ENCODE measurements around the gene RRP8. TPM values are rescaled to one million over a fixed set of nuclear protein-coding genes. Genes with fewer than 3 reads are reported as not detected.

The RRP8 gene
- total RNA-seq, 1 experiment from 2014 or later: 17.8 TPM

DNA sequence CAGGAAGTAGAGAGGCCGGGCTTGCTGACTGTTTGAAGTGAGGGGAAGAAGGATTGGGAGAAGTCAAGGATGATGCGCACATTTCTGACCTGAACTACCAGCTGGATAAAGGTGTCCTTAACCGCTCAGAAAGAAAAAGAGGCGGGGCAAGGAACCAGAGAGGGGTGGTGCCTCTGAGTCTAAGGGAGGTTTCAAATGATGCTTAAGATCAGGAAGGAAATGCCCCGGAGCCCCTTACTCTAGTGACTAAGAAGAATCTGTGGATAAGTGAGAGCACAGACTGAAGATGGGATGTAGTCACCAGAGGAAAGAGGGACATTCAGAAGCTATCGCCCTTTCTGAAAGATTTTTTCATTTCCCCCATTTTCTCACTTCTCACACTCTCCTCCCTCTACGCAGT lies 39.5 kb upstream of the RRP8 start:
- CTCF ChIA-PET: no interaction called here

DNA sequence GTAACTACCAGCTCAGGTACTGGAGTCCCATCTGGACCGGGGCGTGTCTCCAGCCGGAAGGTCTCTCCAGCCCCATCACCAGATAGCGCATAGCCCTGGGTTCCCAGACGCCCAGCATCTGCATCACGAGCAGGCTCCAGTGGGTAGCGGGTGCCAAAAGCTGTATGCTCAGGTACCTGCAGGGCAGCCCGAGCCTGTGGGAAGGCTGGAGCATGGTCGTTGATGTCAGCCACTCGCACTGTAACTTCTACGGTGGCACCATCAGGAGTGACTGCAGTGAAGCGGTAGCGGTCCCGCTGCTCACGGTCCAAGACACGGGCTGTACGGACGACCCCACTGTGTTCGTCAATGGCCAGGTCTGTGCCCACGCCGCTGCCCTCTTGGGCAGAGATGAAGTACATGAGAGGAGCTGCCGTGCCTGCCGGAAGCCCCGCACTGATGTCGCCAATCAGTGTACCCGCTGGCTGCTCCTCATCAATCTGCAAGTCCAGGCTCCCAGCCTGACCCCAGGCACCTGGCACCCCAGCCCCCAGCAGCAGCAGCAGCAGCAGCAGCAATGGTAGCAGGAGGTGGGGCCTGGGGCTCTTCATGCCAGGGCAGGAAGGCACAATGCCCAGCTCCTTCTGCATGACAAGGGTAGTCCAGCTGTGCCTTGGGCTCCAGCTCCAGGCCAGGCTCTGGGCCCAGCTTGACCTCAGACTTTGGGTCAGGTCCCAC lies 37.7 kb upstream of the RRP8 start:
- Histone ChIP-seq H3K9ac (ENCODE audit: low read length) (no peak overlapping the region), H3K4me3 (replicated peaks in 1 of 2; ENCODE audit: low read depth in 1 of 2, low read length in 2 of 2) (no peak overlapping the region), H3K27ac (ENCODE audit: low read depth, low read length) (no peak overlapping the region), H2AFZ (ENCODE audit: low read depth, low read length, poor library complexity, severe bottlenecking) (no peak overlapping the region), H4K20me1 (ENCODE audit: insufficient read depth) (no peaks in the 10 kb centered on the region), H3K27me3 (ENCODE audit: insufficient read depth, low read length) (no peaks in the 10 kb centered on the region; the same call in 1 of the 2 replicates), H3K79me2 (ENCODE audit: insufficient read depth, low read length) (no peaks in the 10 kb centered on the region), H3K36me3 (ENCODE audit: control insufficient read depth in 1 of 2, insufficient read depth in 2 of 2, low read length in 2 of 2) (no peaks in the 10 kb centered on the region), H3K9me3 (ENCODE audit: control insufficient read depth in 1 of 2, insufficient read depth in 1 of 2, low read depth in 1 of 2, low read length in 2 of 2) (no peaks in the 10 kb centered on the region), H3K4me1 (ENCODE audit: control insufficient read depth in 1 of 2, insufficient read depth in 2 of 2, low read length in 2 of 2) (peaks cover 0 to 4% of the 10 kb centered on the region in 2 experiments; a peak in 2 of 4 replicates), H3K4me2 (ENCODE audit: low read length) (no peak overlapping the region), H3K9me2 (ENCODE audit: insufficient read depth) (no peaks in the 10 kb centered on the region)
- ChIA-PET RAD21 (ENCODE audit: low non-redundant PET in 1 of 2, low total read pairs in 2 of 2, uncharacterized antibody in 2 of 2, unreplicated experiment in 2 of 2) (no interaction called here), POLR2A (no interaction called here), CTCF (no interaction called here)
- intact Hi-C loops (cut with micrococcal nuclease): no loop called here
- no TSS peak for BruUV-seq (replicated peaks)
- no peak for ATAC-seq
- TF ChIP-seq ZFX (IDR thresholded peaks at IDR 0.05) (no peak), SIN3A (IDR thresholded peaks at IDR 0.05; ENCODE audit: low read depth) (no peak), CEBPB (IDR thresholded peaks at IDR 0.05; ENCODE audit: low read depth) (no peak), POLR2AphosphoS5 (IDR thresholded peaks at IDR 0.05; ENCODE audit: low read depth, low read length) (no peak), EGR1 (IDR thresholded peaks at IDR 0.05; ENCODE audit: low read depth) (no peak)
- TF ChIP-seq, protein P1, sequence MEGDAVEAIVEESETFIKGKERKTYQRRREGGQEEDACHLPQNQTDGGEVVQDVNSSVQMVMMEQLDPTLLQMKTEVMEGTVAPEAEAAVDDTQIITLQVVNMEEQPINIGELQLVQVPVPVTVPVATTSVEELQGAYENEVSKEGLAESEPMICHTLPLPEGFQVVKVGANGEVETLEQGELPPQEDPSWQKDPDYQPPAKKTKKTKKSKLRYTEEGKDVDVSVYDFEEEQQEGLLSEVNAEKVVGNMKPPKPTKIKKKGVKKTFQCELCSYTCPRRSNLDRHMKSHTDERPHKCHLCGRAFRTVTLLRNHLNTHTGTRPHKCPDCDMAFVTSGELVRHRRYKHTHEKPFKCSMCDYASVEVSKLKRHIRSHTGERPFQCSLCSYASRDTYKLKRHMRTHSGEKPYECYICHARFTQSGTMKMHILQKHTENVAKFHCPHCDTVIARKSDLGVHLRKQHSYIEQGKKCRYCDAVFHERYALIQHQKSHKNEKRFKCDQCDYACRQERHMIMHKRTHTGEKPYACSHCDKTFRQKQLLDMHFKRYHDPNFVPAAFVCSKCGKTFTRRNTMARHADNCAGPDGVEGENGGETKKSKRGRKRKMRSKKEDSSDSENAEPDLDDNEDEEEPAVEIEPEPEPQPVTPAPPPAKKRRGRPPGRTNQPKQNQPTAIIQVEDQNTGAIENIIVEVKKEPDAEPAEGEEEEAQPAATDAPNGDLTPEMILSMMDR (IDR thresholded peaks at IDR 0.05 in 2 of 3, conservative IDR thresholded peaks at IDR 0.05 in 1 of 3; ENCODE audit: borderline replicate concordance in 1 of 3, insufficient read depth in 1 of 3, low read depth in 2 of 3, low read length in 2 of 3): no peak
- TF ChIP-seq, protein P2, sequence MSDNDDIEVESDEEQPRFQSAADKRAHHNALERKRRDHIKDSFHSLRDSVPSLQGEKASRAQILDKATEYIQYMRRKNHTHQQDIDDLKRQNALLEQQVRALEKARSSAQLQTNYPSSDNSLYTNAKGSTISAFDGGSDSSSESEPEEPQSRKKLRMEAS (IDR thresholded peaks at IDR 0.05): no peak
- DNase-seq (ENCODE audit: low read depth, low spot score): no peak

More for the DNA sequence above, 39.5 kb upstream of the RRP8 start:
- Histone ChIP-seq H3K4me1 (ENCODE audit: control insufficient read depth in 1 of 2, insufficient read depth in 2 of 2, low read length in 2 of 2) (peaks cover 0 to 1% of the 10 kb centered on the region in 2 experiments; a peak in 2 of 4 replicates), H3K9me3 (ENCODE audit: control insufficient read depth in 1 of 2, insufficient read depth in 1 of 2, low read depth in 1 of 2, low read length in 2 of 2) (no peaks in the 10 kb centered on the region), H4K20me1 (ENCODE audit: insufficient read depth) (no peaks in the 10 kb centered on the region), H3K36me3 (ENCODE audit: control insufficient read depth in 1 of 2, insufficient read depth in 2 of 2, low read length in 2 of 2) (no peaks in the 10 kb centered on the region), H3K4me3 (replicated peaks in 1 of 2; ENCODE audit: low read depth in 1 of 2, low read length in 2 of 2) (no peak overlapping the region), H3K27me3 (ENCODE audit: insufficient read depth, low read length) (no peaks in the 10 kb centered on the region; the same call in 1 of the 2 replicates), H2AFZ (ENCODE audit: low read depth, low read length, poor library complexity, severe bottlenecking) (no peak overlapping the region), H3K9me2 (ENCODE audit: insufficient read depth) (no peaks in the 10 kb centered on the region), H3K4me2 (ENCODE audit: low read length) (no peak overlapping the region), H3K79me2 (ENCODE audit: insufficient read depth, low read length) (no peaks in the 10 kb centered on the region), H3K27ac (ENCODE audit: low read depth, low read length) (no peak overlapping the region), H3K9ac (ENCODE audit: low read length) (no peak overlapping the region)
- ATAC-seq (no peak), DNase-seq (ENCODE audit: low read depth, low spot score) (no peak)
- TF ChIP-seq SIN3A (IDR thresholded peaks at IDR 0.05; ENCODE audit: low read depth) (no peak), ELF1 (IDR thresholded peaks at IDR 0.05; ENCODE audit: borderline replicate concordance, low read depth) (no peak), CBX3 (IDR thresholded peaks at IDR 0.05; ENCODE audit: low read depth) (no peak), EGR1 (IDR thresholded peaks at IDR 0.05; ENCODE audit: low read depth) (no peak), ZNF274 (IDR thresholded peaks at IDR 0.05; ENCODE audit: low read depth, low read length) (no peak), SP1 (IDR thresholded peaks at IDR 0.05; ENCODE audit: low read depth) (no peak), RAD21 (IDR thresholded peaks at IDR 0.05; ENCODE audit: low read depth) (no peak), JUND (IDR thresholded peaks at IDR 0.05) (no peak), FOSL1 (IDR thresholded peaks at IDR 0.05; ENCODE audit: low read depth) (no peak)
- TF ChIP-seq, protein P3, sequence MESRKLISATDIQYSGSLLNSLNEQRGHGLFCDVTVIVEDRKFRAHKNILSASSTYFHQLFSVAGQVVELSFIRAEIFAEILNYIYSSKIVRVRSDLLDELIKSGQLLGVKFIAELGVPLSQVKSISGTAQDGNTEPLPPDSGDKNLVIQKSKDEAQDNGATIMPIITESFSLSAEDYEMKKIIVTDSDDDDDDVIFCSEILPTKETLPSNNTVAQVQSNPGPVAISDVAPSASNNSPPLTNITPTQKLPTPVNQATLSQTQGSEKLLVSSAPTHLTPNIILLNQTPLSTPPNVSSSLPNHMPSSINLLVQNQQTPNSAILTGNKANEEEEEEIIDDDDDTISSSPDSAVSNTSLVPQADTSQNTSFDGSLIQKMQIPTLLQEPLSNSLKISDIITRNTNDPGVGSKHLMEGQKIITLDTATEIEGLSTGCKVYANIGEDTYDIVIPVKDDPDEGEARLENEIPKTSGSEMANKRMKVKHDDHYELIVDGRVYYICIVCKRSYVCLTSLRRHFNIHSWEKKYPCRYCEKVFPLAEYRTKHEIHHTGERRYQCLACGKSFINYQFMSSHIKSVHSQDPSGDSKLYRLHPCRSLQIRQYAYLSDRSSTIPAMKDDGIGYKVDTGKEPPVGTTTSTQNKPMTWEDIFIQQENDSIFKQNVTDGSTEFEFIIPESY (IDR thresholded peaks at IDR 0.05; ENCODE audit: extremely low read depth, insufficient replicate concordance, low read length): no peak
- no TSS peak for BruUV-seq (replicated peaks)
- intact Hi-C loops (cut with micrococcal nuclease): no loop called here
- POLR2A ChIA-PET: no interaction called here
- RAD21 ChIA-PET (ENCODE audit: low non-redundant PET in 1 of 2, low total read pairs in 2 of 2, uncharacterized antibody in 2 of 2, unreplicated experiment in 2 of 2): no interaction called here

Data from HCT116 (cell line).